Left colon (tissue), 2 donors: Measurements from ENCODE around the gene UGGT1. TPM values are rescaled to one million over a fixed set of nuclear protein-coding genes. Genes with fewer than 3 reads are reported as not detected.

ENCODE experiments used
- ATAC-seq: fragments of 200-7000 bp; cut with Tn5 transposase; one replicate; pipeline ENCODE4 v1.9.1; 2020; ENCODE audit warnings: mild to moderate bottlenecking, moderate library complexity
- DNase-seq, 2 donors: peaks; one replicate each; pipeline ENCODE4 v3.0.0-alpha.2; 2020
- intact Hi-C, 2 donors: fragments of 100-400 bp; cut with DNase I in 1 of 2; cut with micrococcal nuclease in 1 of 2; formaldehyde crosslinking; loops; one replicate each; pipeline versions ENCODE4 v1.11.2 to v1.14.0; 2022; cut with DNase I, micrococcal nuclease
- total RNA-seq, 2 donors: library from RNA; stranded (reverse); fragmentation: NEBNext Ultra II Directional; extraction: Animal tissue kit (Norgen Biotek cat#: 25700); gene quantifications; one replicate each; pipeline ENCODE4 v1.2.1, GENCODE V29; 2021
- donor health status: DM: no; HTN: no; CAD: no.
- donor health status: DM: yes; HTN: yes; CAD: no.

Gene UGGT1
- total RNA-seq, 2 donors from 2014 or later, result 35.9 to 52.9 TPM

DNA sequence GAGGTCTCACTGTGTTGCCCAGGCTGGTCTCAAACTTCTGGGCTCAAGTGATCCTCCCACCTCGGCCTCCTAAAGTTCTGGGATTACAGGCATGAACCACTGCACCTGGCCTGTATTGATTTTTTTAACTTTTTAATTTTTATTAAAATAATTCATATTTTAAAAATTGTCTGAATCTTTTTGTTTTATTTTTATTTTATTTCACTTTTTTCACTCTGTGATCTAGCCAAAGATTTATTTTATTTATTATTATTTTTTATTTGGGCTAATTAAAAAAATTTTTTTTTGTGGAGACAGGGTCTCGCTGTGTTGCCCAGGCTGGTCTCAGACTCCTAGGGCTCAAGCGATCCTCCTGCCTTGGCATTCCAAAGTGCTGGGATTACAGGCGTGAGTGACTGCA lies 14.1 kb downstream of the UGGT1 start:
- DNase-seq (no peak), ATAC-seq (no peak)
- intact Hi-C loops, result no loop called here

DNA sequence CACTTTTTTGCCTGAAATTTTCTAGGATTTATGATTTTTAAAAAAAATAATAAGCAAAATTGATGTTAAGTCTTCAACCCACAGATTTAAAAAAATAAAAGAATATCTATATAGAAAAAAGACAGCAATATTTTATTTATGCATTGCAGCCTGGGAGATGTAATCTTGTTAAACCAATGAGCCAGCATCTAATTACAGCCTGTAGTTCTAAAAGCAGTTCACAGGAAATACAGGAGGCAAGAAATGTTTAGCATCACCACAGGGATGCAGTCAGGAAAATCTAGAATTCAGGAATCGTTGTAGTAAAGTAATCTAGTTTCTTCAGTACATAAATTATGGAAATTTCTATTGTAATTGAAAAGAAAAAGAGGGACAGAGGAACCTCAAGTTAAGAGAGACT lies 17.2 kb downstream of the UGGT1 start:
- no peak for ATAC-seq
- intact Hi-C loops, result no loop called here

DNA sequence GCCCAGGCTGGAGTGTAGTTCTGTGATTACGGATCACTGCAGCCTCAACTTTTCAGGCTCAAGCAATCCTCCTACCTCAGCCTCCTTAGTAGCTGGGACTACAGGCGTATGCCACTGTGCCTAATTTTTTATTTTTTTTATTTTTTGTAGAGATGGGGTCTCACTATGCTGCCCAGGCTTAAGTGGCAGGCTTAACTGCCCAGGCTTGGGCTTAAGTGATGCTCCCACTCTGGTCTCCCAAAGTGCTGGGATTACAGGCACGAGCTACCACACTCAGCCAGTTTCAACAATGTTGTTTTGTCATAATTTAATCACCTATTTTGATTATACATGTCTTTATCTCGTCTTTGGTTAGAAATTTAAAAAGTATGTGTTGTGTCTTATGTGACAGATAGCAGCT lies 18.2 kb downstream of the UGGT1 start:
- no peak for ATAC-seq
- intact Hi-C loops, result no loop called here
- DNase-seq, result no peak

More for the DNA sequence above, 17.2 kb downstream of the UGGT1 start:
- no peak for DNase-seq

DNA sequence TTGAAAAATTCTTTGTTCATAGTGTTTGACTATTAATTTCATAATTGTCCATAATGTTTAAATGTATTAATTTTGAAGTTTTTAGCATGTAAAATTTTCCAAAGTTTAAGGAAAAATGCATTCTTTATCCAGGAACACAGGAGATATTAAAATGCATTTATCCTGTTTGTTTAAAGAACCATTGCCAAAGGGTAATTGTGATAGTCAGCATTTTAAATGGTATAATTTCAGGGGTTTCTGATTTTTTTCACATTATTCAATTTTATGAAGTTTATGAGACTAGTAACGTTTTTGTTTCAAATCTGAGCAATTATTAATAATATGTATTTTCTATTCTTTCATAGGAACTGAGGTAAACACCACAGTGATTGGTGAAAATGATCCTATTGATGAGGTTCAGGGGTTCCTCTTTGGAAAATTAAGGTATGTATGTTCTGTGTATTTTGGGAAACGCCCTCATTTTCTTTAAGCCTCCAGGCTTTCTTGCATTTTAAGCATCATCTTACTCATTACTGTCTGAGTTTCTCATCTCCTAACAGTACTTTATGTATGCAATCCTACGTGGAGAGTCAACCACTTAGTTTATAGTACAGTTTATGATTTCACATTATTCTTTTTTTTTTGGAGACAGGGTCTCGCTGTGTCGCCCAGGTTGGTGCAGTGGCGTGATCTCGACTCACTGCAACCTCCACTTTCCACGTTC lies 25.1 kb downstream of the UGGT1 start:
- ATAC-seq (no peak), DNase-seq (no peak)
- intact Hi-C loops, result no loop called here

DNA sequence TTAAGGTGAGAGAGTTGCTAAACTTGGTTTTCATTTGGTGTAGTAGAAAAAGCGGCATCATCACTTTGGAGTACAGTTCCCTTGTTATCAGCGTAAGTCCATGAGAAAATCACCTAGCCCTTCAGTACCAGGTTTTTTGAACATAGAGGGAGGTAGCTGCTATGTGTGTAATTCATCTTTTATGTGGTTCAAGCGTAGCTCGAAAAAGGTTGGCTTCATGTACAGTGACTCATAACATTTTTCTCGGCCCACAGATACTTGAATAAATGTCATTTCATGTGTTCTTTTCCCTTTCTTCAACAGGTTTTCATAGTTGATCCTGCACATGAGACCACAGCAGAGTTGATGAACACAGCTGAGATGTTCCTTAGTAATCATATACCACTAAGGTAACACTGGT lies 43.6 kb downstream of the UGGT1 start:
- ATAC-seq (no peak), DNase-seq (no peak)
- intact Hi-C loops, result no loop called here

DNA sequence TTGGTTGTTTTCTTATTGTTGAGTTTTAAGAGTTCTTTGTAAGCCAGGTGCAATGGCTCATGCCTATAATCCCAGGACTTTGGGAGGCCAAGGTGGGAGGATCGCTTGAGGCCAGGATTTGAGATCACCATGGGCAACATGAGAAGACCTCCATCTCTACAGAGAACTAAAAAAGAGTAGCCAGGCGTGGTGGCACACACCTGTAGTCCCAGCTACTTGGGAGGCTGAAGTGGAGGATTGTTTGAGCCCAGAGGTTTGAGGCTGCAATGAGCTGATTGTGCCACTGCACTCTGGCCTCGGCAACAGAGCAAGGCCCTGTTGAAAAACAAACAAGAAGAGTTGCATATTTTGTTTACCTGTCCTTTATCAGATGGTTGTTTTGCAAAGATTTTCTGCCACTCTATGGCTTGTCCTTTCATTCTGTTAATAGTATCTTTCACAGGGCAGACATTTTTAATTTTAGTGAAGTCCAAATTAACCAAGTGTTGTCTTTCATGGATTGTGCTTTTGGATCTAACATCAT lies 46.2 kb downstream of the UGGT1 start:
- DNase-seq (no peak), ATAC-seq (no peak)
- intact Hi-C loops, result no loop called here

DNA sequence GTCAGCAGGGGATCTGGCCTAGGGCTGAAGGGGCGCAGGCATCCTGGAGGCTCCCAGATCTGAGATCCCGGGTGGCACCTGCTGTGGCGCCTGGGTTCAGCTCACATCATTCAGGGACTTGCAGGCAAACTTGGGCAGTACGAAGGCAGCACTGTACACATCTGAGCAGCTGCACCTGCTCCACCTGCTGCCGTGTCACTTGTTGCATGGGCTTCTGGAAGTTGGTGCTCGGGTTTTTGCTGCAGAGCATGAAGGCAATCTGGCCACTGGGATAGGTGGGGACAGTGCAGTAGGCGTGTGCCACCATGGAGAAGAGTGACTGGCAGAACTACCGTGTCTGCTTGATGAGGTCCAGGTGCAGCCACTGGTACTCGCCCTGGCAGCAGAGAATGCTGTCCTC lies 48.6 kb downstream of the UGGT1 start:
- DNase-seq, result no peak
- intact Hi-C loops, result no loop called here
- no peak for ATAC-seq

DNA sequence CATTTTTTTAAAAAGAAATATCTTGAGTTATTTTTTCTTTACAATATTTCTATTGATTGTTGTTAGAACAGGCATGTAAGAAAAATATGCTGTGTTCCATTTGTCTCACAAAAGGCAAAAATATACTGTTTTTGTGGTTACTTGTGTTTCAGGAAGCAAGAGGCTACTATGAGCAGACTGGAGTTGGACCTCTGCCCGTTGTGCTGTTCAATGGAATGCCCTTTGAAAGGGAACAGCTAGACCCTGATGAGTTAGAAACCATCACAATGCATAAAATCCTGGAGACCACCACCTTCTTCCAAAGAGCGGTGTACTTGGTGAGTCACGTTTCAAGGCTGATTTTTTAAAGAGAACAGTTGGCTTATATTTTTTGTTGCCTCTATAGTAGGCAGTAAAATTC lies 54.7 kb downstream of the UGGT1 start:
- ATAC-seq, result no peak
- intact Hi-C loops, result no loop called here
- DNase-seq, result no peak

DNA sequence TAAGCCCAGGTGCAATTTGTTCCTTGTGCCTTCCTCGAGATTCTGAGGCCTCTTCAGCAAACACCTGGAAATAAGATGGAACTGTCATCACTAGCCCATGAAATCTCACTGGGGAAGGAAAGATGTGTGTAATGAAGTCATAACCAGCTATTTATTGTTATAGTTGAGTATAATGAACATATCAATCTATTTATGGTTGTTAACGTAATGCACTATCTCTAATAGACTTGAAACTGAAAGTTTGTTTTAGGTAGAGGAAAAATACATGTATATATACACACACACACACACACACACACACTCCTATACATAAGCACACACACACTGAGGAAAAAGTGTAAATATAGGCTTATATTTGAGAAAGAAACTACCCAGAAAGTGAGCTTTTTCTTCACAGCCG lies 62.8 kb downstream of the UGGT1 start:
- DNase-seq (no peak), ATAC-seq (no peak)
- intact Hi-C loops, result no loop called here

DNA sequence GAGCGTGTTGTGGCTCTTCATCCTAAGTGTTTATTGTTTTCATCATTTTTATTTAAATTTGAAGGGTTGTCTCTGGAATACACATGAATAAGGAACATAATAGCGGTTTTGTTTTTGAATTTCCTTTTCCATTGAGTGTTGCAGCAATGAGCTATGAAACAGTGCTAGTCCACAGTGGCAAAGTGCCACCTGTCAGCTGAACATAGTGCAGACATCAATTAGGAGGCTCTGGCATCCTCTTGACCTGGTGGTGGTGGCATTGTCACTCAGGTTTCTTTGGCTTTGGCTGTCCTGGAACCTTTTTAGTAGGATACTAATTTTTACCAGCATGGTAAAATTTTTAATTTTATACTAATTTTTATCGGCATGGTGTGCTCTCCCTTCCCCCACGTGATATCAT lies 63.2 kb downstream of the UGGT1 start:
- intact Hi-C loops, result no loop called here
- ATAC-seq, result no peak
- DNase-seq, result no peak

DNA sequence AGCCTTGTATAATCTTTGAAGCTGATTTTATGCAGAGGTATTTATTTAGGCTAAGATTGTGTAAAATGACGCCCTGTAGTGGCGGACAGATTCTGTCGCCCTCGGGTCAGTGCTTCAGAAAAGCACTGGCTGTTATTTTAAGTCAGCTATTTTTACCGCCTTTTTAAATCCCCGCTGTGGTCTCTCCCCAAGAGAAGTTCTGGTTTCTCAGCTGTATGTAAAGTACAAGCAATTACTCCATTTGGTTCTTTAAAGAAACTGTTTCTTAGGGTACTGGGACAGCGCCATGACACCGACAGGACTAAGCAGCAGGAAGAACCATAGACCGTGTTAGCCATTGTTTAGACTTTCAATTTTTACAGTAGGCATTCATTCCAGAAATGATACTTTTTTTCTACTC lies 65.0 kb downstream of the UGGT1 start:
- ATAC-seq, result no peak
- intact Hi-C loops, result no loop called here
- no peak for DNase-seq

DNA sequence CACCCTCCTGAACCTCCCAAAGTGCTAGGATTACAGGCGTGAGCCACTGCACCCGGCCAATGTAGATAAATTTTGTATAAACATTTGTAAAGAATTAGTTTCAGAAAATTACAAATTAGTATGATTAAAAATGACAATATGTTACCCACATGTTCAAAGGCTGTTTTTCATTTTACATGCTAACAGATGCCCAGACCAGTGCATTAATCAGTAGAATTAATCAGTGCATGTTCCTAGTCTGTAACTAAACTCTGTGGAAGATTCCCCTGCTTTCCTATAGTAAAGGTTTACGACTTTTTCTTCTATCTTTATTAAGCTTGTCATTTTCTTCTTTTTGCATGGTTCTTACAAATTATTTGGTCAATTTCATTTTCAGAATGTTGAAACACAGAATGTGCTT lies 65.8 kb downstream of the UGGT1 start:
- ATAC-seq (no peak), DNase-seq (no peak)
- intact Hi-C loops, result no loop called here

DNA sequence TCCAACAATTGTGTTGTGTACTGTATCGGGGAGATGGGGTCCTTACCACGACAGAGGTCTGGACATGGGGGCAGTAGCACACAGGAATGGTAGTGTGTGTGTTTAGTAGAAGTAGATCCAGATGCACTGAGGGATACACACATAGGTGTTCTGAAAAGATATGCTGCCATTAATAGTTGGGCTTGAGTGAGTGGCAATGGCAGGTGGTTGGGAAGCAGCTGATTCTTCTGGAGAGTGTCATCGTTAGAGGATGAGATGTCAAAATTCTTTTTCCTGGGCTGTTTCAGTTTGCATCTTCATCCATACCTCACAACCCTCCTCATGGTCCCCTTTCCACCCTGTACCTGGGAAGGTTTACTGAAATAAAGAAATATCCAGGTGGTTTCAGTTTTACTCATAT lies 66.6 kb downstream of the UGGT1 start:
- no peak for ATAC-seq
- DNase-seq, result no peak
- intact Hi-C loops, result no loop called here

DNA sequence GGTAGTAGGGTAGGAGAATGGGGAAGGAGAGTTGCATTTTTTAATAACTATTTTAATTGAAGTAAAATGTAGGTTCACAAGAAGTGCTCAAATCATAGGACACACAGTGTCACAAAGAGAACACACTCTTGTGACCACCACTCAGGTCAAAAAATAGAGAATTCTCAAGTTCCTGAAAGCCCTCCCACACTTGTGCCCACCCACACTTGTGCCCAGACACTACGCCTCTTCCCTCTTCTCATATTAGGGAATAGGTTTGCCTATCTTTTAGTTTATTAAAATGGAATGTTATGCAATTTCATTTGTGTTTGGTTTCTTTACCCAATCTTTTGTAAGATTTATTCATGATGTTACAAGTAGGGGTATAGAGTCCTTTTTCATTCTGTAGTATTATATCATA lies 67.2 kb downstream of the UGGT1 start:
- no peak for DNase-seq
- intact Hi-C loops, result no loop called here
- no peak for ATAC-seq

DNA sequence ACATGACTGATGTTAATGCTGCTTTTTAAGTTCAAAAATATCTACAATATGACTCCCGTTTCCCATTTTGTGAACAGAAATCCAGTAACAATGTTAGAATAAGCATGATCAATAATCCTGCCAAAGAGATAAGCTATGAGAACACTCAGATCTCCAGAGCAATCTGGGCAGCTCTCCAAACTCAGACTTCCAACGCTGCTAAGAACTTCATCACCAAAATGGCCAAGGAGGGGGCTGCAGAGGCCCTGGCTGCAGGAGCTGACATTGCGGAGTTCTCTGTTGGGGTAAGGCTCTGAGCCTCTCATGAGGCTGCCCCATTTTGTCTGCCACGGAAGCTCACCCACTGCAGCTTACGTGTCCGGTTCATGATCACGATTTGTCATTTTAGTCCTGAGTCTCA lies 68.4 kb downstream of the UGGT1 start:
- no peak for ATAC-seq
- DNase-seq, result no peak
- intact Hi-C loops, result no loop called here

DNA sequence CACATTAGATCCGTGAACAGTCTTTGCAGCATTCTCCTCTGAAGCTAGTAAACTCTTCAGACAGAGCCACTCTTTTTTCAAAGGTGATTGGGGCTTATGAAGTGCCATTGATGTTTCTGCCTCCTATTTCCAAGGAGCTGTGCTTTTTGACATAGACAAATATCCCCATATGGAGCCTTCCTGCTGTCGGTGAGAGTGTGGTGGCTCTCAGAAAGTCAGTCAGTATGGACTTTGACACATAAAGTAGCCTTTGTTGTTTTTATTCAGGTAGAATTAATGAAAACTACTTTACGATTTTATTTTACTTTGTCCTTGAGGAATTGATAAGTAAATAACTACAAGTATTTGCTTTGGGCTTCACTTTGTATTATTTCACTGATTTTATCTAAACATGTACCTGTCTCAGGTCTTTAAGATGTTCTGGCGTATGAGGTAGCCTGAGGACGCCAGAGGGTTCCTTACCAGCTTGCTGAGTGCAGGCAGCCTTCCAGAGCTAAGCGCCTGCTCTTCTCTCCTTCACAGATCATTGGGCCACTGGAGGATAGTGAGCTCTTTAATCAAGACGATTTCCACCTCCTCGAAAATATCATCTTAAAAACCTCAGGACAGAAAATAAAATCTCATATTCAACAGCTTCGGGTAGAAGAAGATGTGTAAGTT lies 69.7 kb downstream of the UGGT1 start:
- DNase-seq, result no peak

DNA sequence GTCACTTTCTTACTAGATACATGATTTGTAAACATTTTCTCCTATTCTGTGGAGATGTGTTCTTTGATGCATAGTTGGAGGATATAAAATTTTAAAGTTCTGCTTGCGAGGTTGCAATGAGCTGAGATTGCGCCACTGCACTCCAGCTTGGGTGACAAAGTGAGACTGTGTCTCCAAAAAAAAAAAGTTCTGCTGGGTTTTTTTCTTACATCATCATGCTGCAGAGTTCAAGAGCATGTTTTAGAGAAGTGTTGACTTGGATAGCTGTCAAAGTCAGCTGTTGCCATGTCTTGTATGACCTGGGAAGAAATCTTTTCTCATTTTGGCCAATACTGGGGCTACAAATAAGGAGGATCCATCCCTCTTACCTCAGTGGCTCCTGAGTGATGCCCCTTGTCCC lies 71.3 kb downstream of the UGGT1 start:
- ATAC-seq, result no peak
- DNase-seq, result no peak
- intact Hi-C loops, result no loop called here

More for the DNA sequence above, 69.7 kb downstream of the UGGT1 start:
- intact Hi-C loops, result no loop called here
- ATAC-seq, result no peak

DNA sequence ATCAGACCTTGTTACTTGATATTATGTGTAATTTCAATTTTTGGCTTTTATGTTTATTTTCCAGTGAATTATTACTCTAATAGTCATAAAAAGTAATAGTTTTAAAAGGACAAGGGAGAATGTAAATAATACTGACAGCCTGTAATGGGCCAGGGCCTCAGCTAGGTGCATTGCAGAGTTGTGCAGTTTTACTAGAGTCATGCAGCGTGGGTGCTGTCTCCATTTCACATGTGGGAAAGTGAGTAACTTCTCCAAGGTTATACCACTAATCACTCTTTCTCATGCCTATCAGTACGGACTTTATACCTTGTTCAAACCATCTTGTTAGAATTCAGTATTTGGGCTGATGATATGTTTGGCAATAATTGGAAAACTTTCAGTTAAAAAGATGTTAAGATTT lies 73.3 kb downstream of the UGGT1 start:
- DNase-seq, result no peak
- ATAC-seq, result no peak
- intact Hi-C loops, result no loop called here

DNA sequence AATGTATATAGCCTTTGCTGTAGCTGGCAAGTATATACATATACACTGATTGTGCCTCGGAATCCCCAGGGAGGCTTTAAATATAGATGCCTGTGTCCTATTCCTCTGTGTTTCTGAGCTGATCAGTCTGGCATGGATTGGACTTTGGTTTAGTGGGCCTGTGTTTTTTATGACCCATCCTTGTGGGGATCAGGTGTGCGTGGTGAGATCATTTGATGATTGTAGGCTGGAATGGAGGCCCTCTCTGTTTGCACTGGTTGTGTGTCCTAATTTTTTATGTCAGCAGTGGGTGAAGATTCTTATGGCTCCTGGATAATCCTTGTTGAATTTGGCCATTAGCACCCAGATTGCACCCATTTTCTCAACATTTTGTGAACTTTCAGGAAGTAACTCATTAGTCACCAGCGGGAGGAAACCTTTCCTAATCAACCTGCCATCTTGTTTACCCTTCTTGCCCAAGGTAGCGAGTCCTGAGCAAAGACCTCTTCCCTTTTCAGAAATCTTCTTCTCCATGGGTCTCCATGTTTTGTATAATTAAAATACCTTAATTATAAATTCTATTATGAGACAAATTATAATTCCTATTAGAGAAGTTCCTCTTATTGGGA lies 75.8 kb downstream of the UGGT1 start:
- DNase-seq (no peak), ATAC-seq (peak; percentile 34)
- intact Hi-C loops, result no loop called here

DNA sequence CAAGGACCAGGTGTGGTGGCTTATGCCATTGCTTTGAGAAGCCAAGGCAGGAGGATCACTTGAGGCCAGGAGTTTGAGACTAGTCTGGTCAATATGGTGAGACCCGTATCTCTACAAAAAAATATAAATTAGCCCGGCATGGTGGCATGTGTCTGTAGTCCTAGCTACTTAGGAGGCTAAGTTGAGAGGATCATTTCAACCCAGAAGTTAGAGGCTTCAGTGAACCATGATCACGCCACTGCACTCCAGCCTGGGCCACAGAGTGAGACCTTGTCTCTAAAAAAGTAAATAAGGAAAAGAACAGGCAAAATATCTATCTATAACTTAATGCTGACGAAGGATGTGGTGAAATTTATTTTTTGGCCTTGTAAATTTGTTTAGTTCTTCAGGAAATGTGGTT lies 78.1 kb downstream of the UGGT1 start:
- intact Hi-C loops, result no loop called here
- ATAC-seq (no peak), DNase-seq (no peak)
